NCI-H446 treated with DMSO at 0.1 percent for 48 hours (cell line): Measurements from ENCODE around the gene TEX51.

Experiments used
- DNase-seq: peaks from one replicate; lab custom pipeline; 2025; lab: John Stamatoyannopoulos, UW

Gene TEX51

DNA sequence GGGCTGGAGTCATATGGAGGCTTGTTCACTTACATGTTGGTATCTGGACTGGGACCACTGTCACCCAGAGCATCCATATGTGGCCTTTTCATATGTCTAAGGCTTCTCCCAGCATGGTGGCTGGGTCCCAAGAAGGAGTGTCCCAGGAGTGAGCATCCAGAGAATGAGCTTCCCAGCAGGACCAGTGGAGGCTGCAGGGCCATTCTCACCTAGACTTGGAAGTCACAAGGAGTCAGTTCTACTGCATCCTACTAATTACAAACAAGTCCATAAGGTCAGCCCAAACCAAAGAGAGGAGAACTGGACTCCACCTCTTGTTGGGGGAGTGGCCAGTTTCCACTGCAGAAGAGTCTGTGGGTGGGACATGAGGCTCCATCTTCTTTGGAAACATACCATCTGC is 5.1 kb upstream of the TEX51 start:
- no peak for DNase-seq

DNA sequence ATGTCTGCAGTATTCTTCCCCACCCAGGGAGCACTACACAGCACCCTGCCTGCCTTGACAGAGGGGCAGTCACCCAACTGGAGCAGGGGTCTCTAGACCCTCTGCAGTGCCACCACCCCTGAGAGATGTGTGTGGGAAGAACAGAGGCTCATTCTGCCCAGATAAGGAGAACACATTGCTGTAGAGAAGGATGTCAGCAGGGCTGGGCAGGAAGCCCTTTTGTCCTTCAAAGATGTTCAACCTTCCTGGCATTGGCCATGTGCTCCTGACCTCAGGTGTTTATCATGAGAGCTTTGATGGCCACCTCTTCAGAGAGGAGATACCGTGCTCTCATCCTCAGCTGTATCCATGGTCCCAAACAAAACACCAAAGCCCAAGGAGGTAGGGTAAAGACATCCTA is 4.6 kb upstream of the TEX51 start:
- no peak for DNase-seq

DNA sequence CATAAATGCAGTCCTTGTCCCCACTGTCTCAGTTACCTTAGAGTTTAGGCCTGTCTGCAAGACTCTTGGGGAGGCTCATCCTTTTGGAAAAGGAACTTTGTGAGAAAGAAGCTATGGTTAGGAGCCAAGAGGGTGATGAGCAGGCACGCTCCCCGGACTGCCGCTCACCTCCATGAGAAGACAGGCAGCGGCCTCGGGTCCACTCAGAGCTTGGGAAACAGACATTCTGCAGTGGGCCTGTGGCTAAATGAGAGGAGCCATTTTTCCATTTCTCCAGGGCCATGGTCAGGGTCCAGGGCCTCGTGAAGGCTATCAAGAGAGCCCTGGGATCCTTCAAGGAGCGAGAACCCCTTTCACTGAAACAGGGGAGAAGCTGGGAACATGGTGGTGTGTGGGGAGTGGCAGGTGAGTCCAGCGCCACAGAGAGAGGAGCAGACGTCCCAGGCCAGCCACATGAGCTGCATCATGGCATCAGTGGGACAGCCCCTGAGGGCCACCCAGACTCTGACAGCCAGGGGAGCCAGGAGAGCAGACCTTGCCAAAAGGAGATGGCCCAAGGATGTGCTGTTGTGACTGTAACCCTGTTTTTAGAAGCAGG is 4.0 kb upstream of the TEX51 start:
- DNase-seq = no peak

DNA sequence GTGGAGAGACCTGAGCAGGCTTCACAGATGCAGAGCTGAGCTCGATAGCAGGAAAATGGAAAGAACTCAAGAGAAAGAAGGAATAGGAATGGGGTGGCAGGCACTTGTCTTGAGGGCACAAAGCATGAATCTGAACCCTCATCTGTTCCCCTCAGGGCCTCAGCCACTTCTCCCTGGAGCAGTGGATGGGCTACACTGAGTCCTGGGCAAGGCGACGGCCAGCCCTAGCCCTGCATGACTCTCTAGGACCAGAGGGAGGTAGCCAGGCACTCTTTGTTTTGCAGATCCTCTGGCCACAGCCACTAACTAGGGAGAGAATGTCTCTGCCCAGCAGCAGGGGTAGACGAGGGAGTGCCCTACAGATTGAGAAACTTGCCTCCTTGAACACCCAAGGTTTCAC is 3.4 kb upstream of the TEX51 start:
- DNase-seq = no peak

DNA sequence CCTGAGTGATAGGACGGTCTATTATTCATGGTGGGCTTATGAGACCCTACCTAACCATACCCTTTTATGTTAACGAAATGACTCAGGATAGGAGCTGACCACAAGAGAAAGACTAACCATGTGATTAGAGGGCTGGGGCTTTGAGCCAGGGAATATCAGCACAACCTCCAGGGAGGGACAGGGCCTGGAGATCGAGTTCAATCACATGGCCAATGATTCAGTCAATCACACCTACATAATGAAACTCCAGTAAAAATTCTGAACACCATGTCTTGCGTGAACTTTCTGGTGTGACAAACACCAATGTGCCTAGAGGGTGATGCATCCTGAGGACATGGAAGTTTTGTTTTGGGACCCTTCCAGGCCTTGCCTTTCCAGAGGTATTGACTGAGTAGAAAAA is 2.2 kb upstream of the TEX51 start:
- no peak for DNase-seq

DNA sequence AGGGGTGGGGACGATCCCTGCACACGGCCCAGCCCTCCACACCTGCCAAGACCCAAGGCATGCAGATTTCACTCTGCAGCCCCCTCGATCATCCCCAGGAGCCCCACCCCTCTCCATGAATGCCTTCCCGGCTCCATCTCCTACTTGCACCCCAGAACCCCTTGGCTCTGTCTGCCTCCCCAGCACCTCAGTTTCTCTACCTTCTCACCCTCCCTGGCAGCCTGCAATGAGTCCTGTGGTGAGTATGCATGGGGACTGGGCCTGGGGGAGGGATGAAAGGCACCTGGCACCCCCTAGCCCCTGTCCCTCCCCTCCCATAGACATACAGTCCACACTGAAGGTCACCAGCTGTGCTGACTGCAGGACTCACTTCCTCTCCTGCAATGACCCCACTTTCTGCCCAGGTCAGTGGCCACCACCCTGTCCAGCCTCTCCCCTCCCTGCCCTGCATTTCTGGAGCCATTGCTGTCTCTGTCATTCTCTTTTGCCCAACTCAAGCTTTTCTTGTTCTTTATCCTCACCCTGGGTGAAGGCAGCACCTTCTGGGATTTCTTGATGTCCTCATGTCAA is 1.0 kb downstream of the TEX51 start:
- DNase-seq = no peak

DNA sequence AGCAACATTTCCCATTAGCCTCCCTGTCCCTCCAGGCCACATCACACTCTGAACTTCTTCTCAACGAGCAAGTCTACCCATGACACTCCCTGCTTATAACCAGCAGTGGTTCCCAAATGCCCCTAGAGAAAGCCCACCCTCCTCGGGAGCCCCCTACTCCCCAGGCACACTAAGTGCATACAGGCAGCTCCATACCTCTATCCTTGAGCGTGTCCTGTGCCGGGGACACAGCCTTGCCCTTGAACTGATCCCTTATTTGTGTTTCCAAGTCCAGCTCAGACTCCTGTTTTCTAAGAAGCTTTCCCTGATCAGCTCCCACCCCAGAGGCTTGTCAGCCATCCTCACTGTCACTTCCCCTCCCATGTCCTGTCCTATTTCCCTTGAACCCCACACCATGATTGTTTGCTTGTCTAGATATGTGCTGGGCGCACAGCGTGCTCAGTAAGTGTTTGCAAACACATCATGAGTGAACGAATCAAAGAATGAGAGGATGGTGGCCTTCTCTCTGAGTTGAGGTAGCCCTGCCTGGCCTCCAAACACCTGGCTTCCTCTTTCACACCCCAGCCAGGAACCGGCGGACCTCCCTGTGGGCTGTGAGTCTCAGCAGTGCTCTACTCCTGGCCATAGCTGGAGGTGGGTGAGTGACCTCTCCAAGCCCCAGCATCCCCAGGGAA is 2.1 kb downstream of the TEX51 start:
- DNase-seq = no peak

DNA sequence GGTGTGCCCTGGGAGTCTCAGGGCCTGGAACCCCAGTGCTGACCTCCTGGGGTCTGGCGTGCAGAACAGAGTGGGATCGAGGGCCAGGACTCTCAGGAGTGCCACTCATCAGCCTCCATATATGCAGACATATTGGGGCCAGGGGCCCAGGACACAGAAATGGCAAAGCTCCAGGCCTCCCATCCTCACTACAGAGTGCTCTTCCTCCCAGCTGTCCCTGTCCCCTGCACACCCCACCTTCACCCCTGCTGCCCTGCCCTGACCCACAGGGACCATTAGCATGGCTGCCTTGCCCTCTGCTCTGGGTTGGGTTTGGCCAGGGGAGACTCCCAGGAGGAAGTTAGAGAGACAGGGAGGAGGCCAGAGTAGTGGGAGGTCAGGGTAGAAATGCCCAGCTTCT is 2.8 kb downstream of the TEX51 start:
- DNase-seq = no peak

DNA sequence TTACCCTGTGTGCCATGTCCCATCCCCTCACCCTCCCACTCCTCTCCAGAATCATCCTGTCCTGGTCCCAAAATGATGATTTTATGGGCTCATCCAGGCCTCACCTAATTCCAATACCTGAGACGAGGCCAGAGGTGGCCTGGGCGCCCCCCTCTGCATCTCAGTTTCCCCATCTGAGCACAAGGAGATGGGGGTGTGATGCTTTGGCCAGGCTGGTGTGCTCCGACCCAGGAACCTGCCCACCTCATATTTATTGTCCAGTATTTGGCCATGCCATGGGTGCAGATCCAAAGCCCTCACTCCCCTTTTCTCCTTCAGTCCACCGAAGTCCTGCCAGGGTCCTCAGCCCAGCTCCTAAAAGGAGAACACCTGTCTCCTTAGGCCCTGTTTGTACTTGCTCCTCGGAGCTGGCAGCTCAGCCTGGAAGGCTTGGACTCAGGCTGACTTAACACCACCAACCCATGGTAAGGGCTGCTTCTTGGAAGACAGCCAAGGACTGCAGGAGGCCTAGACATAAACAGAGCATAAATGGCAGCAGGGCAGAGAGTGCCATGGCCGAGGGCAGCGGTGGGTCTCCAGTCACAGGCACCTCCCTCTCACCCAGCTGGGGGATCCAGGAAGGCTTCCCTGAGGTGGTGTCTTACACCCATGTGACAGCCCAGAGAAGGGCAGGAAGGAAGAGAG is 3.6 kb downstream of the TEX51 start:
- DNase-seq = no peak

DNA sequence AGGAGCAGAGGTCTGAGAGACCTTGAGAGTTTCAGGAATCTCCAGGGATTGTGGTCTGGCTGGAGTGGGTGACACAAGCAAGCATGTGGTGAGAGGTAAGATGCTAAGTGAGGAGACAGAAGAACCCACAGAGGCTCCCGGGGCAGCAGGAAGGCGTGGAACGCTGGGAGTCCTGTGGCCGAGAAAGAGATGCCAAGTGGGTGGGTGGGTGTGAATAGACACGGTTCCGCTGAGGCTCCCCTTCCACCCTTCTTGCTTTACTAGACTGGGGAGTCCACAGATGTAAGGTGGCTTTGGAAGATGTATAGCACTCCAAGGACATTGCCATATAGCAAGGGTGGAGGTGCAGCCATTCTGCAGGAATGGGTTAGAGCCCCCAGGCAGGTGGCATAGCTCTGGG is 4.2 kb downstream of the TEX51 start:
- DNase-seq = no peak

DNA sequence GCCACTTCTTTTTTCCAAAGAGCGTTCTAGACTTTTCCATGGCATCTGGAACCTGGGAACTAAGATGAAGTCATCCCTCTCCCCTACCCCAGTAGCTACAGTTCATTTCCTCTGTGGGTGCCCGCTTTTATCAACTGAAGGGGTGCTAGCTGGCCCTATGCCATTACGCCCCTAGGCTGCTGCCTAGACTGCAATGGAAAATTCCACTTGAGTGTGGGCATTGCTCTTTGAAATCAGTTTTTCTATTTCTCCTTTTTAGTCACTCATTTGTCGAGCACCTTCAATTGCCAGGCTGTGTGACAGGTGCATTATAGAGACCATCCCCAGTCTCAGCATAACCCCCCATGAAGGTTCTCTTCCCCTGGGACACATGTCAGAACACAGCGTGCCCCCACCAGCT is 7.3 kb downstream of the TEX51 start:
- DNase-seq = no peak

DNA sequence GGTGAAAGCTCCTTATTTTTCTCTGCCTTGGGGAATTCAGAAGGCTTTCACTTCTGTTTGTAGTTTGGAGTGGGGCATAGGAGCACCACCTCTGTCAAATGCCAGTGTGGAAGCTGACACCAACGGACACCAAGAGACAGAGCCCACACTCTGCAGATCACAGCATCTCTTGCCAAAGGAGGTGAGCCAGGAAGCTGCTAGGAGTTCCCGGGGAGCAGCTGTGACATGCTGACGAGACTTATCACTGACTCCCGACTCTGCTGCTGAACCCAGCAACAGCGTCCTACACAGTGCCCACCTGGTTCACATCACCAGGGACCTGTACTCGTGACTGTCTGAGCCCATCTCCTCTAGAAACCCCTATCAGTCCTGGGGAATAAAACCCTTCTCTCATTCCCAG is 8.1 kb downstream of the TEX51 start:
- DNase-seq = no peak

DNA sequence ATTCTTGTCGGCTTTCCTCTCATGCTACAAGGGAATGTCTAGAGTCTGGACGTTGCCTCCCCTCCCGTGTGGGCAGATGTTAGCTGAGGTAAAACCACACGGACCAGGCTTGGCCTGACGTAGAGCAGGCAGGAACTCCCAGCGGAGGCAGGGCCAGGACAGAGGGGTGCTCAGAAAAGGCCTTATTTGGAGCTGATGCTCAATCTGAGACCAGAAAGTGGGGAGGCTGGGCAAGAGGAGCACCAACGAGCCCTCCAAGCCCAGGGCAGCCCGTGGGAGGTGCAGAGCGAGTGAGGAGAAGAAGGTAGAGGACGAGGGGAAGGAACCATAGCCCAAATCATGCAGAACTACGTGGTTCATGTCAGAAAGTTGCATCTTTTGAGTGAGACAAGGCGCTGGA is 9.0 kb downstream of the TEX51 start:
- no peak for DNase-seq

DNA sequence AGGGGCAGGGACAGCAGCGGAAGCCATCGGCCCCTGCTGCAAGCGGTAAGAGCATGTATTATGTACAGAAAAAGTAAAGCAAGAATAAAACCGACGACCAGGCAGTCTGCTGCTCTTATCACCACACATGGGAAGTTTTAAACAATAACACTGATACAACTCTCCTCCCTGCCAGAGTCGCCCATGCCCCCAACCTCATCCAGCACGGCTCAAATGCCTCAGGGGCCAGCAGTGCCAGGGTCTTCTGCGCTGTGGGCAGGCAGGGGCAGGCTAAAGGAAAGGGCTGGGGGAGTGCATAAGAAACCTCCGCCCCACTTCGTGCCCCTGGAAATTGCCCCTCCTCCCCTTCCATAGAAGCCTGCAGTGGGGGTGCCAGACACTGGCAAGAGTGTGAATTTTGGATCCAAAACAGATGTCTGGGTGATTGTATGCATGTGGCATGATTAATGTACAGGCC is 10.1 kb downstream of the TEX51 start:
- DNase-seq = no peak

DNA sequence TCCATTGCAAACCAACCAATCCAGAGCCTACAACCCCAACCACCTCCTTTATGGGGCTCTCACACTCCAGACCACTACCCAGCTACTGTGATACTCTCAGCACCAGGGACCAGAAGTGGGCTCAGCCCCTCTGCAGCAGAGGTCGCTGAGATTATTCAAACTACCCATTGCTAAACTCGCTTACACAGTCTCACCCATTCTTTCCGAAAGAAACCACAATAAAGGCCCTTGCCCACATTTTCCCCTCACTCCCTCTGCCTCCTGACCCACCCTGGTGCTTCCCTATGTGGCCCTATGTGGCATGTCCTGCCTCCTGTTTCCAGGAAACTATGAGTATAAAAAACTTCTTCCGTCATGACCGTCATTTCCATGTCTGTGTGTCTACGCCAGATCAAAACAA is 10.7 kb downstream of the TEX51 start:
- DNase-seq = no peak

DNA sequence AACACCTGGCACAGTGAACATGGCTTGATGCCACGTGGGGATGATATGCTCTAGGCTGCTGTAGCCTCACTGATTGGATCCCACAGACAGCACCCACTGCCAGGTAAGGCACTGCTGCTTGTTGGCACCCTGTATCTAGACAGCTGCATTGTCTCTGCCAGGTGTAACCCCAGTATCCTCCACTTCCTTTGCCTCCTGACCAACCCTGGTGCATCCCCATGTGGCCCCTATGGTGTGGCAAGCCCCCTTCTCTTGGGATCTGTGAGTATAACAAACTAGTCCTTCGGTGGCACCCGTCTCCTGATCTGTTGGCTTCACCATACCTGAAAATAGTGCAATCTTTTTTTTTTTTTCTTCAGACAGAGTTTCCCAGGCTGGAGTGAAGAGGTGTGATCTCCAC is 11.1 kb downstream of the TEX51 start:
- DNase-seq = no peak

DNA sequence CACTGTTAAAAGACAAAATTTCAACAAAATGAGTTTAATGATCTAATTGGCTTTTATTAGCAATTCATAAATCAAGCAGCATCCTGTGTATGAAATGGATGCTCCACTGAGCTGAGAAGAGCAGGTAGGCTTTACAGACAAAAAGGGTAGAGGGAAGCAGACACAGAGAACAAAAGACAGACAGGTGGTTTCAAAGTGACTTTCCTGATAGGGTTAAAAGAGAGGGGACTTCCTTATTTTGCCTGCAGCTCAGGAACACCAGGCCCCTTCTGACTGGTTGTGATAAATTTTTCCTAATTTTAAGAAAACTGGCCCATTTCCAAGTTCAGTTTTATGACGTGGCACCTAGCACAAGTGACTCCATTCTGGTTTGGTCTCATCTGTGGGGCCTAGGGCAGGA is 11.9 kb downstream of the TEX51 start:
- DNase-seq = no peak

DNA sequence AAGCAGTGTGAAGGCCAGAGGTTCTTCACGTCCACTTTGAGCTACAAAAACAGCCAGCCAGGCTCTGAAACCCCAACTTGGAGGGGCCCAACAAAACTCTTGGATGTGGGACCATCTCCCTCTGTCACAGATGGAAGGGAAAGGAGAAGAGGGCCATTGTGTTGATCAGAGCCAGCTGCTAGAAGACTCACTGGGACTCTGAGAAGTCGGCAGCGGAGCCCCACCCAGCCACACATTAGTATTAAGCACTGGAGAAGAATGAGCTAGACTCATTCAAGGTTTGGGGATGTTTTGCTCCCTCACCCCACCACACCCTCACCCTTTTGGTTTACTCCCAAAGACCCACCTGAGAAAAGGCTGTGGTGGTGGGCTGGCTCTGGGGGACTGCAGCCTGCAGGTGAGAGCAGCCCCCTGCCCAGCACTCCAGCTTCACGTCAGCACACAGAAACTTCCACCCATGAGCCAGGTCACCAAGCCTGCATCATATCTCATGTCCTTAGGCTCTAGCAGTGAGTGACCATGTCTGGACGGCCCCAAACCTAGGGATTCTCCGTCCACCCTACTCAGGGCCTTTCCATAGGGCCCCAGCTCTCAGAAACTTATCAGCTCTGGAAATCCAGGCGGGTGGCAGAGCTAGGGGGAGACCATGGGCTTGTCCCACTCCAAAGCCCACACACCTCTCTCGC is 12.6 kb downstream of the TEX51 start:
- DNase-seq = no peak

DNA sequence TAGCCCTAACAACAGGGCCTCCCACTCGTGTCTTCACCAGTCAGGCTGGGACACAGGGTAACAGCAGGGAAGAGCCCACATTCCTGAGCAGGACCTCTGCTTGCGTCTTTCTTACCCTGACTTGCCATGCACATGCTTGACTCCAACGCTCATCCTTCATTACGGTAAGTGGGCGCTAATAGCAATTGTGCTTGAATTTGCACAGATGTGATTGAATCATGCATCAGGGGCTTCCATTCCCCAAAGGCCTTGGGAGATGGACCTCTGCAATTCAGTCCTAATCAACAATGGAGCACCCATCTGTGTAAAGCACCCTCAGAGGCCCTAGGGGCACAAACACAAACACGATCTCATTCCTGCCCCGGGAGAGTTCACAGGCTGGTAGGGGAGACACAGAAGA is 13.5 kb downstream of the TEX51 start:
- DNase-seq = no peak

DNA sequence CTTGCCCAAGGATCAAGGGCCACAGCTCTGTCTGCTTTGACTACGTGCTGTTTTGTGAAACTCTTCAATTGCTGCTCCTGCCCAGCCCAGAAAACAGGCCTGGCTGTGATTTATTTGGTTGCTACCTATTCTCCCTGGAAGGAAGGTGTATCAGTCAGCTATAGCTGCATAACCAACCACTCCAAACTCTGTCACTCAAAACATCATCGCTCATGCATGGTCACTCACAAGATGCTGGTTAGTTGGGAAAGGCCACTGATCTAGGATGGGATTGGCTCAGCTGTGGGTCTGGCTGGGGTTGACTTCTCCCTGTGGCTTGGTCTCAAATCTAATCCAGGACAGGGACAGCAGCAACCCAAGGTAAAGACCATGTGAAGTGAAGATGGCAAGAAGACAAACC is 14.6 kb downstream of the TEX51 start:
- no peak for DNase-seq

DNA sequence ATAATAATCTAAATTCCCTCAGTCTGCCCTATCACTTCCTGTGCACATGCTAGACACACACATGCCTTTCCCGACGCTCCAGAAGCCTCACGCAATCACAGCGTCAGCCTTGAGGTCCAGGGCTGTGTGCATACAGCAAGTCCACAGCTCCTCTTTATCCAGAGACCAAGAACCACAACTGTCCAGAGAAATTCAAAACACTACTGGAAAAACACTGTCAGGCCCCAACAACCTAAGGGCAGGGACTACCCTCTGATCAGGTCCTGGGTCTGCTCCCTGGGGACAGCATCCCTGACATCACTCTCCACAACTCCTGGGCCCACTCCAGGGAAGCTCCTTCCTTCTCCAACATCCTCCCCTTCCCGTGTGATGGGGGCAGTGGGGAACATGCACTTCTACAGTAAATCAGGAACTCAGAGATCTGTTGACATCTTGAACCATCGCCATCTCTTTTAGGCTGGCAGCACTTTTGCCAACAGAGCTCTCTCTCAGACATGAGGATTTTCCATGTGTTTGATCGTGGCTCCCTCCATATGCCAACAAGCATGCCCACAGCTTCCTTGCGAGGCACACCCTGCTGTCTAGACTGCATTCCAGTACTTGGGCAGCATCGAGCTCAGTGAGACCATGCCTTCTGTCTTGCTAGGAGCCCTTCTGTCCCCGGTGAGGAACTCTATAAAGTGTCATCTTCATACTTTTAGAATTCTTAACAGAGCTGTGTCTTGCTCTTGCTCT is 15.4 kb downstream of the TEX51 start:
- no peak for DNase-seq
